NCI-H2107 (cell line): ENCODE measurements around the gene ADAT3.

Experiments used
- DNase-seq: peaks from one replicate; lab custom pipeline; 2025; lab: John Stamatoyannopoulos, UW

ADAT3 gene

DNA sequence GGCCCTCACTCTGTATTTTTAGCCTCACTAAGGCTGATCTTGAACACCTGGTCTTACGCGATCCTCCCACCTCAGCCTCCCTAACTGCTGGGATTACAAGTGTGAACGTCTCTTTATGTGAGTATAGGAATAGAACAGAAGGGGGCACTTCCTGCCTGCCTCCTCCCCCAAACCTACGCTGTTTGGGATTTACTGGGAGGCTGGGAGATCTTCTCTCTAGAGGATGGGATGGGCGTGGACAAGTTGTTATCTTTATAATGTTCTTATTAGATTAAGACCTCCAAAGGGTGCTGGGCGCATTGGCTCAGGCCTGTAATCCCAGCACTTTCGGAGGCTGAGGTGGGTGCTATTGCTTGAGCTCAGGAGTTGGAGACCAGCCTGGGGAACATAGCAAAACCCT lies 32.9 kb downstream of the ADAT3 start:
- no peak for DNase-seq

DNA sequence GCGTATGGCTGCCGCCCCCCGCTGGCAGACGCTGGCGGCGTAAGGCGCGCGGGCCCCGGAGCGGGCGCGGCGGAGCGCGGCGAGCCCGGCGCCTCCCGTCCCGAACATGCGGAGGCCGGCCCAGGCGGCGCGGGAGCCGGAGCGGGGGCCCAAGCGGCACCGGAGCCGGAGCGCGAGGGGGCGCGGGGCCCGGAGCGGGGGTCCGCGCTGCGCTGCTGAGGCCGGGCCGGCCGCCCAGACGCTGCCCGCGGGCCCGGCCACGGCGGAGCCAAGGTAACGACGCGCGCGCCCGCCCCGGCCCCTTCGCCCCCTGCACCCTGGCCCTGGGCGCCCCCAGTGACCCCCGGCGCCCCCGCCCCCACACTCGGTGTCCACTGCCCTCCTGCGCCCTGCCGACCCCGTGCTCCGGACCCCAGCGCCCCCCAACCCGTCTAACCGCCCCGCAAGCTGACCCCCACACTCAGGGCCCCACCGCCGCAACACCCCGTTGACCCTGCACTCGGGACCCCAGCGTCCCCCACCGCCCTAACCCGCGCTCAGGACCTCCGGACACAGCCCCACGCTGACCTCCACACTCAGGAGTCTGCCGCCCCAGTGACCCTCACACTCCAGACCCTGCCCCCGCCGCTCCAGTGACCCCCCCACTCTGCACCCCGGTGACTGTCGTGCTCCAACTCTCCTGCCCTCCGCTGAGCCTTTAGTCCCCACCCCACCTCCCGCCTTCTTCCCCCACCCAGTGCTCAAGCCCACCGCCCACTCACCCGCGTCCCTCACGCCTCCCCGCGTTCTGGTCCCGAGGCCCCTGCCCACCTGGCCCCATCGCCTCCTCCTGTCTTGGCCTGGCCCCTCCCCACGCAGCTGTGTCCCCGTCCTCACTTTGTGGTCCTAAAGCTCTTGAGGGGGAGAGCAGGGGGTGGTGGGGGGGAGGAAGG lies 36.2 kb downstream of the ADAT3 start, which contains the start of gene CSNK1G2:
Gene CSNK1G2 (plus strand): TSS at position 27 of the 932 bp plus-strand sequence. CDS start 28,601 bp downstream, outside the sequence.
- no peak for DNase-seq

DNA sequence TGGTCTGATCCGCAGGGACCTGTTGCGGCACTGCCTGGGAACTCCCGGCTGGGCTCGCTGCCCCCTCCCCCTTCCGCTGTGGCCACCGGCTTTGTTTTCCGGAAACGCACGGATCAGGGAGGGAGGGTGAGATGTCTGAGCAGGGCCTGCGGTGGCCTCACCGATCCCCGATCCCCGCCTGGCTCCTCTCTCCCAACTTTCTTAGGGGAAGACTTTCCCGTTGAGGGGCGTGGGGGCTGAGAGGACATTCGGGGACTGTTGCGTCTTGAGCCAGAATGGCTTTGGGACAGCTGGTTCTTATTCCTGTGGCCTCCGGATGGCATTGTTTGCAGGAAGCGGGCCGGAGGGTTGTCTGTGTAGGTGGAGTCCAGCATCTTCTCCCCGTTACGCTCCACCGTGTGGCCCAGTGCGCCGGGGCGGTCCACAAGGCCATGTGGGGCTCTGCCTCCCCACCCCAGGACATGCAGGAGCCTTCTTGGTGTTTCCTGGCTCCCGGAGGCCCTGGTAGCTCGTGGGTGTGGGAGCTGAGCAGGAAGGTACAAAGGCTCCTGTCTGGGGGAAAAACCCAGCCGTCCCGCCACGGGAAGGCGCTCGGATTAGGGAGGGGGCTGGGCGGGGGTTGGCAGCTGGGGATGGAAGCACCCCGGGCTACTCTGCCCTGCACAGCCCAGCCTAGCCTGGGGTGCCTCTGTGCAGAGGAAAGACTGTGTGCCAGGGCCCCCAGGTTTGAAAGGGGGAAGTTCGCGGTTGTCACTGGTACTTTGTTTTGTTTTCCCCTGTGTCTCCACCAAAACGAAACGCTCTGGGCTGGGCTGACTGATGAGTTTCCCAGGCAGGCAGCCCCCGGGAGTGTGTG lies 37.1 kb downstream of the ADAT3 start:
- peak; percentile 19 for DNase-seq

- DNase-seq, result no peak
These were observed 37.8 kb downstream of the ADAT3 start for GRCh38 chr19:1942934-1943555.

DNA sequence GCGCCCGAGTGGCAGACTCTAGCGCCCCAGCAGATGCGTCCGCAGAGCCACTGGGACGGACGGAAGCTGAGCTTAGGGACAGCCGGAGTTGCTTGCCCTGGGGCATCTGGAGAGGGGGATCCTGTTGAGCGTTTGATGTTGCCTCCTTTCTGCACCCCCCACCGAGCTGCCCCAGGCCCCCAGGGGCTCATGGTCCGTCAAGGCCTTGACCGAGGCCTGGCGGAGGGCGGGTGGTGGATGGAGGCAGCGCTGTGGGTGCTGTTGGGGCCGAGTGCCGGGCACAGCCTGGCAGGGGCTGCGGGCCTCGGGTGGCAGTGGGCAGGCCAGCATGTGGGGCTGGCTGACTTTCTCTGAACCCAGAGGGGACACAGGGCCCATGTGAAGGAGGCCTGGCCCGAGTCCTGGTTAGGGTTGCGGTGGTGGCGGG lies 38.5 kb downstream of the ADAT3 start:
- no peak for DNase-seq

GRCh38 chr19:1944088-1944915 lies 39.1 kb downstream of the ADAT3 start:
- no peak for DNase-seq

DNA sequence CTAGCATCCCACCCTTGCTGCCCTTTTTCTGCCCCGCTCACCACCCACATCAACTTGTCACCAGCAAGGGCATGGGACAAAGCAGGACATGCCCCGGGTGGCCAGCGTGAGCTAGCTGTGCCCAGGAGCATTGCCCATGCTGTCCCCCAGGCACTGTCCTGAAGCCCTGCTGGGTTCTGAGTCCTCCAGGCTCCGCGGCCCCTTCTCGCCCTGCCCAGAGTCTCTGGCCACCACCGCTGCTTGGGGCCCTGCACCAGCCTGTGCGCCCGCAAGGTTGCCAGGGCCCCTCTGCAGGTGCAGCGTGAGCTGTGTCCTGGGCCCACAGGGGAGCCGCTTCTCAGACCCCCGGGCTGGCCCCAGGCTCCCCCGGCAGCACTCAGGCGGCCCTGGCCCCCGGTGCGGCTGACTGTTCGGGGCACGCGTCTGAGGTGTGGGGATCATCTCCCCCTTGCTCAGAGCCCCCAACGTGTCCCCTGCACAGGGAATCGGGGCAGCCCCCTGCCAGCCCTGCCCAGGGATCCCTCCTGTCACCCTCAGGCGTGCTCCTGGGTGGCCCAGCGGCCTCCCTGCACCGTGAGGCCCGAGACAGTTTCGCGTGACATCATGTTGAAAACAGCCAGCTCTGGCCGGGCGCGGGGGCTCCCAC lies 39.8 kb downstream of the ADAT3 start:
- DNase-seq, result no peak

DNA sequence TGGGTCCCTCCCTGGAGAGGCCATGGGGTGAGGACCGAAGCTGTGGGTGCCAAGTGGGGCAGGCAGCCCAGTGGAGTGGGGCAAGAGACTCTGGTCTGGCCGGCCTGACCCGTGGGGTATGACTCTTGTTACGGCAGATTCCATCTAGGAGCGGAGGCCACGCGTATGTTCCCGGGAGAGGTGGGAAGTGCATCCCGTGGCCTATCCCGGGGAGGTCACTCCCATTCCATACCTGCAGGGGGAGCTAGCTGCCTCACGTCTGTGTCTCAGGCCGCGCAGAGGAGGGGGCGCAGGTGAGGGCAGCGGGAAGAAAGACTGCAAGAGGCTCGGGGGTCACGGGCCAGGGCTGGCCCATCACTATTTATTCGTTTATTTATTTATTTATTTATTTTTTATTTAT lies 40.7 kb downstream of the ADAT3 start:
- DNase-seq, result no peak

DNA sequence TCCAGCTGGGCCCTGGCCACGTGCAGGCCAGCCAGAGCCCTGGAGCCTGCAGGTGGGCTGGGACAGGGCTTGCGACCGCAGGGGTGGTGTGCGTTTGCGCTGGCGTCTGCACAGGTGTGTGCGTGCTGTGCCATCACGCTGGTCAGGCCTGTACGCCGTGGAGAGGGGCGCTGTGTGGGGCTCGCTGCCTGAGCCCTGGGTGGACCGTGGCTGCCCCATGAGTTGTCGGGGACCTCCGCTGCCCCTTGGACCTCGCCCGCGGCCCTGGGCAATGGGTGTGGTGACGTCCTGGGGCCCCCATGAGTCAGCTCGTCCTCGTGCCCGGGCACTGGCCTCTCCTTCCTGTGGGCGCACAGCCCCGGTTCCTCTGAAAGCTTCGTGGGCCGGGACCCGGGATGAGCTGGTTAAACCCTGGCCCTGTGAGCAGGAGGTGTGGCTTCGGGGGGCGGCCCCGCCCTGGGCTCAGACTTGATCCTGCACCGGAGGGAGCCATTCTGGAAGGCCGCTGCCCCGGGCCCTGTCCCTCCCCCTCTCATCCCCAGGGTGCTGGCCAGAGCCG lies 42.5 kb downstream of the ADAT3 start:
- DNase-seq, result no peak

- no peak for DNase-seq
These were observed 44.3 kb downstream of the ADAT3 start for GRCh38 chr19:1949304-1950101.

- no peak for DNase-seq
These were observed 45.4 kb downstream of the ADAT3 start for GRCh38 chr19:1950640-1951039.

DNA sequence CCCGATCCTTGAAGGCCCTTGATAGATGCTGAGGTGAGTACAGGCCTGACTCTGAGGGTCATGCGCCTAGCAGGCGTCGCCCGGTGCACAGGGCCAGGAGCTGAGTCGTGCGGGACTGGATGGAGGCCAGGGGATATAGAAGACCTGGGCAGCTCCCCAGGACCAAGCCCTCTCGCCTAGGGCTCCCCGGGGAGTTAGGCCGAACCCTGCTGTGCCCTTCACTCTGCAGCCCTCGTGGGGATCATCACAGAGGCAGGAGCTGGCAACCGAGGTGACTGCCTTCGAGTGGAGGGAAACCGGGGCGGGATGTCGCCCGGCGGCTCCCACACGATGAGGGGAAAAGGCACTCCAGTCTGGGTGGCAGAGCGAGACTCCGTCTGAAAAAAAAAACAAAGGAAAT lies 47.4 kb downstream of the ADAT3 start:
- DNase-seq, result no peak

DNA sequence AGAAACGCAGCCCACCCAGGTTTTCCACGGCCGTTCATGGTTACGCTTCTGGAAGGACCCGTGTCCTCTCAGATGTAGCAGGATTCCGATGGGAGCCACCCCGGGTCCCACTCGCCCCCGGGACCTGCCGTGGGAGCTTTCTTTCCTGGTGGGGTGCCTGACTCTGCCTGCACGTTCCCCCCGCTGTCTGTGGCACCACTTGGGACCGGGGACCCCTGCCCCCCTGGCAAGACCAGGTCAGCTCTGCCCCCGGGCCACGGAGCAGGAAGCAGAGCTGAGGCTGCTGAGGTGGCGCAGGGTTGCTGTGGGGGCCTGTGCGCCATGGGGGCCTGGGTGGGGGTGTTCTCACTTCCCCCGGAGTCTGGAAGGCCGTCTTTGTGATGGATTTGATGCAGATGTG lies 47.8 kb downstream of the ADAT3 start:
- DNase-seq, result no peak

- DNase-seq, result no peak
These were observed 48.4 kb downstream of the ADAT3 start for GRCh38 chr19:1953441-1954094.

GRCh38 chr19:1954532-1954933 lies 49.3 kb downstream of the ADAT3 start:
- no peak for DNase-seq

DNA sequence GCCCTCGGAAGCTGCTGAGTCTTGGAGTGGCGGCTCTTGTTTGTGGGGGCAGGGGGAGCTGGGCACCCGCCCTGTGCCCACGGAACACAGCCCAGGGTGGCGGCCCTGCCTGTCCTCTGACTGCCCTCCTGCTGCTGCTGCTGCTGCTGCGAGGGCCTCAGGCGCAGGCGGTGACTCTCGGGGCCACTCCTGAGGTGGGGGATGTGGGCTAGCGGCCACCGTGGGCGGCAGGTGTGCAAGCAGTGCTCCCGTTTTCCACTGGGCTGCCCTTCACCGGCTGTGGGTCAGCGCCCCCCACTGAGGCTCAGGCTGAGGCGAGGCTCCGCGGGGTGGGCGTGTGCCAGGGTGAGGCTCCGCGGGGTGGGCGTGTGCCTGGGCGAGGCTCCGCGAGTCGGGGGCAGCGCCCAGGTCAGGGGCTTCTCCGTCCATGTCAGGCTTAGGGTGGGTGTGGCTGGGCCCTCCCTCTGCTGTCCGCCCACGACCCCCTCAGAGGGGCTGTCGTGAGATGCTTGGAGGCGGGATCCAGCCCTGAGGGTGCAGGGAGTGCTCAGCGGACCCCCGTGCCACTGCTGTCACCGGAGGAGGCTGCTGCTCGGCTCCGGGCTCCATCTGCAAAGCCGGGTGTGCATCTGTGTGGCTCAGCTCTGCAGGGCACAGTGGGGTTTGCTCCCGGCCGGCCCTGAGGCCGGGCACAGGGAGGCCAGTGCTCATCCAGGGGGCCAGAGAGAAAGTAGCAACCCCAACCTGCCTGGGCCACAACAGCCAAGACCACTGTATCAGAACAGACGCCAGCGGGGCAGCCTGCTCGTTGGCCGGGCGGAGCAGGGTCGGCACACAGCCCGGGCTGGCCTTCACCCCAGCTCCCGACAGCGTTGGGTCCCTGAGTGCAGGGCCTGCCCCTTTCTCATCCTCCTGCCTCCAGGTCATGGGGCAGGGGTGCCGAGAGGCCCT lies 50.2 kb downstream of the ADAT3 start:
- no peak for DNase-seq

DNA sequence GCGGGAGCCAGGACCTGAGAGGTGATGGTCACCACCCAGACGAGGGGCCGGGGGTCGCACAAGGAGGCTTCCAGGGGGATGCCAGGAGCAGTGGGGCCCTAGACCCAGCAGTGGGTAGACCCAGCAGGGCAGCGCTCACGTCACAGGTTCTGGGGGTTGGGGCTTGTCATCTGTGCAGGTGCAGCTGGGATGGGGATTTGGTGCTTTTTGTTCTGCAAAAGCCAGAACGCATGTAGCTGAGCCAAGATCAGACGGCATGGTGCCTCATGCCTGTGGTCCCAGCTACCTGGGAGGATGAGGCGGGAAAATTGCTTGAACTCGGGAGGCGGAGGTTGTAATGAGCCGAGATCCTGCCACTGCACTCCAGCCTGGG lies 50.9 kb downstream of the ADAT3 start:
- DNase-seq, result no peak

DNA sequence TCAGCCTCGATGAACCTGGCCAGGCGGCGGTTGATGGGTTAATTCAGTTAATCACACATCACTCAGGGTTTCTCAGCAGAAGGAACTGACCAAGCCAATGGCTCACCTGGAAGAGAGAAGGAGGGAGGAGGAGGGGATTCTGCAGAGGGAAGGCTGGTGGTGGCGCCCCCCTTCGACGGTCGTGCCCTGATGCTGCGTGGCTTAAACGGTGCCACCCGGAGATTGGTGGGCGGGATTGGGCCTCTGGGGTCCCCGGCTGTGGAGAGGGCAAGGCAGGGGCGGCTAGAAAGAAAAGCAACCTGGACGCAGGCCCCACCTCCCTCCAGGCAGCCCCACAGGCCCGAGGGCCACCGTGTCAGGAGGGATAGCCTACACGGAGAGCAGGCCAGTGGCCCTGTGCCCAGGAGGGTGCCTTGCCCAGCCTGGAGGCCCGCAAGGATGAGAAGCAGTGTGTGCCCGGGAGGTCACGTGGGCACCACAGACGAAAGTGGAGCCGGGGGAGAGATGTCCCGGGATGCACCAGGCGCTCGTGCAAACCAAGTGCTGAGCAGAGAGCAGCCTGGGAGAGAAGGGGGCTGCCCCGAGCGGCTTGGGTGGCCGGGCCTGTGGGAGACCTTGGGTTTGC lies 51.8 kb downstream of the ADAT3 start:
- no peak for DNase-seq
